BLaER1 (cell line): ENCODE results near the gene DYNLT3.
A peak's percentile ranks its signal among the peaks of the same experiment; 100 is the strongest.

Source experiments
- H3K27ac ChIP-seq: shearing (Covaris generic); formaldehyde crosslinking; 2 replicates; pipeline ENCODE4 v1.8.1; 2022
- H3K27me3 ChIP-seq: shearing (Covaris generic); formaldehyde crosslinking; 2 replicates; pipeline ENCODE4 v1.8.1; 2022
- H3K36me3 ChIP-seq: shearing (Covaris generic); formaldehyde crosslinking; 2 replicates; pipeline ENCODE4 v1.8.1; 2022
- H3K4me1 ChIP-seq: shearing (Covaris generic); formaldehyde crosslinking; 2 replicates; pipeline ENCODE4 v1.8.1; 2022
- H3K4me2 ChIP-seq: shearing (Covaris generic); formaldehyde crosslinking; 2 replicates; pipeline ENCODE4 v1.8.1; 2022
- H3K4me3 ChIP-seq: shearing (Covaris generic); formaldehyde crosslinking; 2 replicates; pipeline ENCODE4 v1.8.1; 2022
- H3K9ac ChIP-seq: shearing (Covaris generic); formaldehyde crosslinking; 2 replicates; pipeline ENCODE4 v1.8.1; 2022
- H3K9me3 ChIP-seq: shearing (Covaris generic); formaldehyde crosslinking; 2 replicates; pipeline ENCODE4 v1.8.1; 2022
- H4K20me1 ChIP-seq: shearing (Covaris generic); formaldehyde crosslinking; 2 replicates; pipeline ENCODE4 v1.8.1; 2022
- Cebpa-rat ChIP-seq: shearing (Covaris generic); IDR thresholded peaks from 2 replicates; pipeline ENCODE4 v1.8.1; 2022

The DYNLT3 gene

GRCh38 chrX:37800717-37801116 lies 46.7 kb downstream of the DYNLT3 start:
- peaks cover 4% of the 10 kb centered on the region; the same call in 1 of the 2 replicates for H3K9me3 ChIP-seq
- H3K27me3 ChIP-seq: no peaks in the 10 kb centered on the region

GRCh38 chrX:37799936-37800335 lies 47.4 kb downstream of the DYNLT3 start:
- Histone ChIP-seq H3K4me1 (peaks cover 70% of the 10 kb centered on the region), H3K27ac (no peak overlapping the region), H3K27me3 (no peaks in the 10 kb centered on the region), H3K9me3 (peaks cover 4% of the 10 kb centered on the region; the same call in 1 of the 2 replicates), H4K20me1 (no peaks in the 10 kb centered on the region), H3K4me3 (no peak overlapping the region), H3K36me3 (no peaks in the 10 kb centered on the region), H3K9ac (no peak overlapping the region), H3K4me2 (no peak overlapping the region)
- no peak for TF ChIP-seq Cebpa-rat

More at GRCh38 chrX:37800717-37801116, 46.7 kb downstream of the DYNLT3 start:
- no peaks in the 10 kb centered on the region for H3K36me3 ChIP-seq
- H3K4me2 ChIP-seq: peak overlapping the region; percentile 61
- no peak overlapping the region; the same call in 1 of the 2 replicates for H3K27ac ChIP-seq
- no peak for TF ChIP-seq Cebpa-rat
- H3K9ac ChIP-seq: no peak overlapping the region
- H4K20me1 ChIP-seq: no peaks in the 10 kb centered on the region
- H3K4me1 ChIP-seq: peaks cover 62% of the 10 kb centered on the region
- H3K4me3 ChIP-seq: no peak overlapping the region

GRCh38 chrX:37796805-37797204 lies 50.6 kb downstream of the DYNLT3 start:
- no peak for TF ChIP-seq Cebpa-rat
- Histone ChIP-seq H3K9ac (no peak overlapping the region), H3K4me2 (peak overlapping the region; percentile 56), H3K4me3 (no peak overlapping the region), H3K27ac (peak overlapping the region; percentile 24; the same call in 1 of the 2 replicates), H3K9me3 (no peaks in the 10 kb centered on the region), H3K4me1 (peaks cover 54% of the 10 kb centered on the region), H4K20me1 (no peaks in the 10 kb centered on the region), H3K27me3 (no peaks in the 10 kb centered on the region), H3K36me3 (no peaks in the 10 kb centered on the region)

GRCh38 chrX:37796310-37796709 lies 51.1 kb downstream of the DYNLT3 start:
- Histone ChIP-seq H3K36me3 (no peaks in the 10 kb centered on the region), H3K27me3 (no peaks in the 10 kb centered on the region), H4K20me1 (no peaks in the 10 kb centered on the region), H3K9me3 (no peaks in the 10 kb centered on the region), H3K4me2 (peak overlapping the region; percentile 56), H3K4me1 (peaks cover 49% of the 10 kb centered on the region), H3K27ac (peak overlapping the region; percentile 24; the same call in 1 of the 2 replicates), H3K4me3 (no peak overlapping the region), H3K9ac (no peak overlapping the region)
- no peak for TF ChIP-seq Cebpa-rat
